GM18867 (cell line): ENCODE data around the gene RANBP17.
"Not testable (repeated sequence)": the region's sequence is repeated elsewhere in the genome, so short reads cannot be mapped to it uniquely, and the experiment has no call there.

Source experiments
- ATAC-seq: cut with Tn5 transposase; IDR thresholded peaks from one replicate; pipeline ENCODE4 v1.9.1; 2021; ENCODE audit warnings: mild to moderate bottlenecking, moderate library complexity; ENCODE audit not compliant: unreplicated experiment

The RANBP17 gene

DNA sequence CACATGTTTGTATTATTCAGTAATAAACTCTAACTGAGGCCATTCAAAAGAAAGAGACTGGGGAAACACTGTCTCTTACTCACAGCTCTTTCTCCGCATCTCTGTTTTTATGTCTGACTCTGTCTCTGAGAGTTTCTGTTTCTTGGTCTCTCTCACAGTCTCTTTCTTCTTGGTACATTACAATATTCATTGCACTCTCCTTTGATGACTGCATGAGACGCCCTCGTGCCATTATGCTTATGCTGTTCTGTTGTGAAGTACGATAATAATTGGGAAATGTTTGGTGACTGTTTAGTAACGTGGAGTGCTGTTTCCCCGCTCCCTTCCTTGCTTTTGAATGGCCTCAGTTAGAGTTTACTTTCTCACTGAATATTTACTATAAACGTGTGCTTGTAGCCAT is 421.9 kb downstream of the RANBP17 start:
- no peak for ATAC-seq

DNA sequence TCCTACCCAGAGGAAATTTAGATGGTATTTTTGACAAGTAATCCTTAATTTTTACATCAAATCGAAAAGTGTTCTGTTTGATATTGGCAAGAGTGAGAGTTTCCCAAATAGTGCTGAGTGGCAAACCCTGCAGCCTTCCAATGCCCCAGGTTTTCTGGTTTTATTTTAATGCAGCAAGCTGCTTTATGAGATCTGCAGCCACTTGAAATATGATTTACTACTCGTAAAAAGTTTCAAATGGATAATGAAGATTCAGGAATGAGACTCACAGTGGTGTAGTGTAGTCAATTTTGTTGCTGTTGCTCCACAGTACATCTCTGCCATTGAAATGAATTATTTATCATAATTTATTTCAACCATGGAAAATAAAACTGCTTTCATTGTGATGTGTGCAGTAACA is 423.6 kb downstream of the RANBP17 start:
- no peak for ATAC-seq

DNA sequence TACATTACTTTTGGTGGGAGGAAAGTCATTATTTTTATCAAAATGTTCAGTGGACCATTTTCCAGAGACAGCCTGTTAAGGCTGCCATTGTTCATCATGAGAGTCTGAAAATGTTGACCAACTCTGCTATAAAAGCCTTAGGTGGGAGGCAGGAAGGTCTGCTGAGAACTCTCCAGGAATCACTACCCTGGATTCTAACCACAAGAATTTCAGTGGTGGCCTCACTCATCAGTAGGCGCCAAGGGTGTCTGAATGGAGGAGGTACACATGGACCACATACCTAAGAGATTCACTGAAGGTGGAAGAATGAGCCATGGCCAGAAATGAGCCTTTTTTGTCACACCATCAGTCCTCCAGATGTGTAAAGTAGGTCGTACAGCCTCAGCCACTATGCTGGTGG is 426.2 kb downstream of the RANBP17 start:
- ATAC-seq: no peak

DNA sequence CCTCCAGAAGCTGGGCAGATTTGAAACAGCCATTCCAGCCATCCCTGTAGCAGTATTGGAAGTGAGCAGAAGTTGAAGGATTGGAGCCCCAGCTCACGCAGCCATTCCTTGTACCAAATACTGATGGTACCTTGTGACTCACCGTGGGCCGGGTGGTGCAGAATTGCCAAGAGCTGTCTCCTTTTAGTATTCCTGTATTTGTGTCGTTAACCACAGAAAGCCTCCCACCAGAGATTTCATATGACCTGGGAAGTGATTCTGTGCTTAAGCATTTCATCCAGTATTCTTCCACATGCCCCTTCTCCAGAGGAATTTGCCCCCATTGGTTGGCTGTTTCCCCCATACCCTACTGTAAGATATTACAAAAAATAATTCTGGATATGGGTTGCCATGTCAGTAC is 429.6 kb downstream of the RANBP17 start:
- no peak for ATAC-seq

- ATAC-seq: no peak
These were observed 433.5 kb downstream of the RANBP17 start for GRCh38 chr5:171295299-171295698.

DNA sequence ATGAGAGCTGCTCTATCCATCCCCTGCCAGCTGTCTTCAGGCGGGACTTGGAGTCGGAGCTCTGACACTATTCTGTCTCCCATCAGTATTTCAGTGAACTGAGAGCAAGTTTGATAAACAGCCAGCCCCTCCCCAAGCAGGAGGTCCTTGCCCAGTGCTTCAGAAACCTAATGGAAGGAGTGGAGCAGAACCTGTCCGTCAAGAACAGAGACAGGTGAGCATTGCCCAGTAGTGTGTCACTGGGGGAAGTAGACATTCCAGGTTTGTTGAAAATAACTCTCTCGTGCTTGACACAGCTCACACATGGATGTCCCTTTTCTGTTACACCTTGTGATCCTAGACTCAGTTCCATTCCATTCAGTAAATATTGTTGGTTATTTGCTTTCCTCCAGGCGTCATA is 434.0 kb downstream of the RANBP17 start:
- ATAC-seq: no peak

DNA sequence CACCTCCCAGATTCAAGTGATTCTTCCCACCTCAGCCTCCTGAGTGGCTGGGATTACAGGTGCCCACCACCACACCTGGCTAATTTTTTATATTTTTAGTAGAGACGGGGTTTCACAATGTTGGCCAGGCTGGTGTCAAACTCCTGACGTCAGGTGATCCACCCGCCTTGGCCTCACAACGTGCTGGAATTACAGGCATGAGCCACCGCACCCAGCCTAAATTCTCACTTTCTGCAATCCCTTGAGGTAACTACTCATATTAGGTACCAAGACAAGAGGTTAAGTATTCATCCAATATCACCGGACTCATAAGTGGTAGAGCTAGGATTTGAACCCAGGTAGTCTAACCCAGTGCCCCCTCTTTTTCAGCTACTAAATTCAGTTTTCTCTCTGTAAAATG is 436.1 kb downstream of the RANBP17 start:
- not testable (repeated sequence) for ATAC-seq

GRCh38 chr5:171299228-171299627 is 437.4 kb downstream of the RANBP17 start:
- ATAC-seq: no peak

- ATAC-seq: no peak
These were observed 438.0 kb downstream of the RANBP17 start for GRCh38 chr5:171299851-171300250.

- ATAC-seq: no peak
These were observed 438.5 kb downstream of the RANBP17 start for GRCh38 chr5:171300358-171300757.

GRCh38 chr5:171306166-171306565 is 444.3 kb downstream of the RANBP17 start:
- no peak for ATAC-seq

DNA sequence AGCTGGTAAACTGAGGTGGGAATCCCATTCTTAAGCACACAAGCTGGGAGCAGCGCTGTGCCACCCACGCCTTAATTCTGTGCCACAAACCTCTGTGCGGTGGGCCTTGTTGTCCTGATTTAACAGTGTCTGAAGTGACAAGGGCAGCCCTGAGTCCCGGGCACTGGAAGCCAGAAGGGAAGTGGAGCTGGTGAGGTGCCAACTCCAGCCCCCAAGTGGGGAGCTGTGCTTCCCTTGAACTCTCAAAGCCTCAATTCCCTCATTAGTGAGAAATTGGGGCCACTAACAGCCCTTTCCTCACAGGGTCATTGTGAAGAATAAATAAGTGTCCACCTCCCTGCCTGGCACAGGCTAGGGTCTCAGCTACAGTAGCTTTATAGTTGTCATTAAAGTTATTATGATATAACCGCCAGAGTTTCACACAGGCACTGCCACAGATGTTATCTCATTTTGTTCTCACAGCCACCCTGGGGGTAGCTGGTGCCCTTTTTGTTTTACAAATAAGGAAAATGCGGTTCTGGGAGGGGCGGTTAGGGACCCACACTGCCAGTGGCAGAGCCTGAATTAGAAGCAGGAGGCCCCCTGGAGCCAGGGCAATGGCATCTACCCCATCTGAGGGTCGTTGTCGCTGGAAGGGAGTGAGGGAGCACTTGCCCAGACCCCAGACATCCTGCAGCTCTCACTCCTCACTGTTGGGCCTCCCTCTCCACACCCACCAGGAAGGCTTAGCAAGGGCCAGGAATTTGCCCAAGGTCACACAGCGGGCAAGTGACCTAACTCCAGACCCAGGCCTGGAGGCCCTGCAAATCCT is 445.2 kb downstream of the RANBP17 start:
- ATAC-seq: no peak

DNA sequence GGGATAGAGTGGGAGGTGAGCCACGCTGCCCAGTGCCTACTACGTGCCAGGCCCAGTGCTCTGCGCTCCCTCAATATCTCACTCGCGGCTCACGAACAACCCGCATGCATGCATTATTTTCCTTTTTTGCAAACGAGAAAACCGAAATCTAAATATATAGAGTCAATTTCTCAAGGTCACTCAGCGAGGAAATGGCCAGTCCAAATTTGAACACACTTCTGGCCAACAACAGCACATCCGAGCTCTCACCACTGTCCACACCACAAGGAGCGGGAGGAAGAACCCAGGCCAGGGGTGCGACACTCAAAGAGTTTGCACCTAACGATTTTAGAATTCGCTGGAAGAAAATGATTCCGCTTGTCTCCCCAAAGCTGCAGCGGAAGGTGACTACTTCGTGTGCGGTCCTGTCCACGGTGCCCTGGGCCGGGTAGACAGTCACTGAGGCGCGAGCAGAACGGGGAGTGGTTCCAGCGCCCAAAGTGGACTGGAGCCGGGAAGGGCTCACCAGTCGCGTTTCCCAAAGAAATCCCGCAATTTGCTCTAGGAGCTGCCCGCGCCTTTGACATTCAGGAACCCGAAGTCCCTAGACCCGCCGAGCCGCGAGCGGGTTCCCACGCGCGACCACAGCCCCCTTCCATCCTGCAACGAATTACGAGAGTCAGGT is 446.1 kb downstream of the RANBP17 start:
- no peak for ATAC-seq

- no peak for ATAC-seq
These were observed 446.8 kb downstream of the RANBP17 start, which contains the start of gene TLX3 for GRCh38 chr5:171308453-171309275. Gene TLX3, plus strand, starts transcription at chr5:171309248. Its CDS starts 118 bp downstream, at chr5:171309366.

DNA sequence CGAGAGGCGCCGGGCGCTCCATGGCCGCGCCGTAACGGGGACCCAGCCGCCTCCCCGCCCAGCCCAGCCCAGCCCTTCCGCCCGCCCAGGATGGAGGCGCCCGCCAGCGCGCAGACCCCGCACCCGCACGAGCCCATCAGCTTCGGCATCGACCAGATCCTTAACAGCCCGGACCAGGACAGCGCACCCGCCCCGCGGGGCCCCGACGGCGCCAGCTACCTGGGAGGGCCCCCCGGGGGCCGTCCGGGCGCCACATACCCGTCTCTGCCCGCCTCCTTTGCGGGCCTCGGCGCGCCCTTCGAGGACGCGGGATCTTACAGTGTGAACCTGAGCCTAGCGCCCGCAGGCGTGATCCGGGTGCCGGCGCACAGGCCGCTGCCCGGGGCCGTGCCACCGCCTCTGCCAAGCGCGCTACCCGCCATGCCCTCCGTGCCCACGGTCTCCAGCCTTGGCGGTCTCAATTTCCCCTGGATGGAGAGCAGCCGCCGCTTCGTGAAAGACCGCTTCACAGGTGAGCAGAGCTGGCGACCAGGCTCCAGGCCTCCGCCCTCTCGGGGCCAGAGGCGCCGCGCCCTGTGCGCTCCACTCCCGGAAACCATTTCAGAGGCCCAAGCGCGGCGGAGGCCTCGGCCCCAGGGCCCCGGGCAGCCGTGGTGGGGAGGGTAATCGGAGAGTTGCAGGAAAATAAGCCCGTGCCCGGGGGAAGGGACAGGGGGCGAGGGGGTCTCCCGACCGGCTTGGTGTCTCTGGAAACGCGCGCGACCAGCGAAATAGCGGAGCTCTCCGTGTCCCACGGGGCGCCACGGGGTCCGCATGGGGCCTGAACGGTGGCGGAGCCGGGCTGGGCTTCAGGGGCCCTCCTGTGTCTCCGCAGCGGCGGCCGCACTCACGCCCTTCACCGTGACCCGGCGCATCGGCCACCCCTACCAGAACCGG is 447.7 kb downstream of the RANBP17 start:
- no peak for ATAC-seq

GRCh38 chr5:171310212-171310818 is 448.5 kb downstream of the RANBP17 start:
- no peak for ATAC-seq

DNA sequence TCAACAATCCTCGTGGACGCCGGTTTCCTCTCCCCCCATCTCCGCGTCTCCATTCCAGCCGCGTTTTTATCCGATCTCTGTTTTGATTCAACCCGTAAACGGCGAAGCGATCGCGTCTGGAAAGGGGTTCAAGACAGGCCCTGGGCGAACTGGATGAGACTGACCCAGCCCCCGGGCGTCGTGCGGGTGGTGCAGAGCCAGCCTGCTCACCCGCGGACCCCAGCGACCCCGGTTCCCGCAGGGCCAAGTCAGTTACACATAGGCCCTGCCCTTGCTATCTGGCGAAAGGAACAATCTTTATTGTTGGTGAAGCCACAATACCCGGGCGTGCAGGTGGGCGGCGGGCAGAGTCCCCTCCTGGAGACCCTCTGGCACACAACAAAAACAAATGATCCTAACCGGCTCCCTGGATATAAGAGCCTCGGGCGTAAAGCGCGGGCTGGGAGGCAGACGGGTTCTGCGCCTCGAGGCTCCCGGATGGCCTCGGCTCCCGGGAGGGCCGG is 449.1 kb downstream of the RANBP17 start:
- no peak for ATAC-seq

GRCh38 chr5:171311322-171312077 is 449.7 kb downstream of the RANBP17 start:
- no peak for ATAC-seq
